RWPE2 (cell line): Measurements from ENCODE around the gene WDR33.

Experiments
- ATAC-seq: fragments of 200-7000 bp; cut with Tn5 transposase; 3 replicates; pipeline ENCODE4 v1.9.1; 2021; ENCODE audit warnings: low read depth
- DNase-seq: peaks from one replicate; pipeline ENCODE4 v3.0.0-alpha.2; 2020; ENCODE audit warnings: low spot score
- H3K27ac ChIP-seq: fragments of 450-650 bp; 2 replicates; pipeline ENCODE4 v1.5.1; 2017; ENCODE audit warnings: mild to moderate bottlenecking; ENCODE audit not compliant: poor library complexity, severe bottlenecking
- H3K27me3 ChIP-seq: fragments of 250-450 bp; sonication (Bioruptor Pico); 2 replicates; pipeline ENCODE4 v1.5.1; 2021; ENCODE audit warnings: mild to moderate bottlenecking, moderate library complexity; ENCODE audit not compliant: insufficient read depth, poor library complexity, severe bottlenecking
- H3K36me3 ChIP-seq: fragments of 250-450 bp; sonication (Bioruptor Pico); 2 replicates; pipeline ENCODE4 v1.5.1; 2020; ENCODE audit warnings: low read depth, mild to moderate bottlenecking, moderate library complexity
- H3K4me1 ChIP-seq: fragments of 250-450 bp; sonication (Bioruptor Pico); 2 replicates; pipeline ENCODE4 v1.5.1; 2021; ENCODE audit warnings: mild to moderate bottlenecking, moderate library complexity; ENCODE audit not compliant: insufficient read depth, poor library complexity, severe bottlenecking
- H3K4me3 ChIP-seq: fragments of 250-450 bp; sonication (Bioruptor Pico); 2 replicates; pipeline ENCODE4 v1.5.1; 2021; ENCODE audit warnings: mild to moderate bottlenecking, moderate library complexity; ENCODE audit not compliant: severe bottlenecking
- H3K9me3 ChIP-seq: fragments of 250-450 bp; sonication (Bioruptor Pico); 2 replicates; pipeline ENCODE4 v1.5.1; 2021; ENCODE audit warnings: mild to moderate bottlenecking, moderate library complexity; ENCODE audit not compliant: severe bottlenecking
- TF ChIP-seq, protein P1 (sequence below): fragments of 450-650 bp; IDR thresholded peaks from one replicate; pipeline ENCODE4 v1.5.1; 2017; ENCODE audit warnings: mild to moderate bottlenecking, moderate library complexity; ENCODE audit not compliant: poor library complexity, severe bottlenecking

Gene WDR33

DNA sequence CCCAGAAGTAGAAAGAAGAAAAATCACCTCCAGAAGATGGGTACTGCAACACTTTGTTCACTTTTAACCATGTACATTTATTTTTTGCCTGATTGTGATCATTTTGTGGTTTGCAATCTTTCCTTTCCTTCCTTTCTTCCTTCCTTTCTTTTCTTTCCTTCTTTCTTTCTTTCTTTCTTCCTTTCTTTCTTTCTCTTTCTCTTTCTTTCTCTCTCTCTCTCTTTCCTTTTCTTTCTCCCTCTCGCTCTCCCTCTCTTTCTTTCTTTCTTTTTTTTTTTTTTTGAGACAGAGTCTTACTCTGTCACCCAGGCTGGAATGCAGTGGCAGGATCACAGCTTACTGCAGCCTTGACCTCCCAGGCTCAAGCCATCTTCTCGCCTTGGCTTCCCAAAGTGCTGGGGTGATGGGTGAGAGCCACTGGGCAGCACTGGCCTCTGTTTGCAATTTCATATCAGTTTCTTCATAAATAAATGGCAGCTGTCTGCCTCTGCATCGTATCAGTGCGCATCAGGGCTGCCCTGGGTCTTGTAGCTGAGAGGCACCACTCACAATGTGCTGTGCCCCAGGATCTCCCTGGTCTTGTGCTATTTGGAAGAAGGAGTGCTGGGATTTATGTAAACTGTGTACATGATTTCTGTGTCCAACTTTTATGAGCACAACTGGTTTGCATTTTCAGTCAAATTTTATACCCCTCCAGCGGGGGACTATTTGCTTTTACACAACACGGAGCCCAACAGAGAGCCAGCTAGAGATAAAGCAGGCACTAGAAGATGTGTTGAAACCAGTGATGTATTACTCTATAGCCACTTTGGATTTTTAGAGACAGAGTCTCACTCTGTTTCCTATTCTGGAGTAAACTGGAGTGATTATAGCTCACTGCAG lies 128.8 kb downstream of the WDR33 start:
- Histone ChIP-seq H3K4me3 (no peak overlapping the region), H3K9me3 (no peaks in the 10 kb centered on the region), H3K27me3 (peaks cover under 1% of the 10 kb centered on the region), H3K4me1 (no peaks in the 10 kb centered on the region), H3K36me3 (no peaks in the 10 kb centered on the region), H3K27ac (no peak overlapping the region)
- TF ChIP-seq, protein P1, sequence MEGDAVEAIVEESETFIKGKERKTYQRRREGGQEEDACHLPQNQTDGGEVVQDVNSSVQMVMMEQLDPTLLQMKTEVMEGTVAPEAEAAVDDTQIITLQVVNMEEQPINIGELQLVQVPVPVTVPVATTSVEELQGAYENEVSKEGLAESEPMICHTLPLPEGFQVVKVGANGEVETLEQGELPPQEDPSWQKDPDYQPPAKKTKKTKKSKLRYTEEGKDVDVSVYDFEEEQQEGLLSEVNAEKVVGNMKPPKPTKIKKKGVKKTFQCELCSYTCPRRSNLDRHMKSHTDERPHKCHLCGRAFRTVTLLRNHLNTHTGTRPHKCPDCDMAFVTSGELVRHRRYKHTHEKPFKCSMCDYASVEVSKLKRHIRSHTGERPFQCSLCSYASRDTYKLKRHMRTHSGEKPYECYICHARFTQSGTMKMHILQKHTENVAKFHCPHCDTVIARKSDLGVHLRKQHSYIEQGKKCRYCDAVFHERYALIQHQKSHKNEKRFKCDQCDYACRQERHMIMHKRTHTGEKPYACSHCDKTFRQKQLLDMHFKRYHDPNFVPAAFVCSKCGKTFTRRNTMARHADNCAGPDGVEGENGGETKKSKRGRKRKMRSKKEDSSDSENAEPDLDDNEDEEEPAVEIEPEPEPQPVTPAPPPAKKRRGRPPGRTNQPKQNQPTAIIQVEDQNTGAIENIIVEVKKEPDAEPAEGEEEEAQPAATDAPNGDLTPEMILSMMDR = no peak
- DNase-seq = no peak
- no peak for ATAC-seq

DNA sequence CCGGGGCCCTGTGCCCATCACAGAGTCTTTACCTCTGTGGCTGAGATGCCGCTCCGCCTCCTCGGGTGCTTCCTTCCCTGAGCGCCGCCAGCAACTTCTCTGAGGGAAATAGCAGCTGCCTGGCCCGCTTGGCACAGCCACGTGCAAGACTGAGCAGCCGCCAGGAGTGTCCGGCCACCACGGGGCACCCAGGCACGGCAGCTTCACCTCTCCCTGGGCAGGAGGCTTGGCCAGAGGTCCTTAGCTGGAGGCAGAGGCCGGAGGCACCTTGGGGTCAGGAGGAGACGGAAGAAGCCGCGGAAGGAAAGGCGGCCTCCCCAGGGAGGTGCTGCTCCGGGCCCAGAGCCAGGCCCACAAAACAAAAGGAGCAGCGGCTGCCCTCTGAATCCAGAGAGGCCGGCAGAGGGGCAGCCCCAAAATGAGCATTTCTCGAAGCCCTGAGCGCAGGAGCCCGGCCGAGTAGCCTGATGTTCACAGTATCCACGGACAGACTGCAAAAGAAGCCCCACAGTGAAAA lies 129.6 kb downstream of the WDR33 start:
- no peak overlapping the region for H3K4me3 ChIP-seq
- TF ChIP-seq, protein P1 = no peak
- H3K27me3 ChIP-seq = peaks cover 9% of the 10 kb centered on the region
- no peaks in the 10 kb centered on the region for H3K36me3 ChIP-seq
- no peaks in the 10 kb centered on the region for H3K4me1 ChIP-seq
- ATAC-seq (no peak), DNase-seq (no peak)
- no peak overlapping the region for H3K27ac ChIP-seq
- H3K9me3 ChIP-seq = no peaks in the 10 kb centered on the region

DNA sequence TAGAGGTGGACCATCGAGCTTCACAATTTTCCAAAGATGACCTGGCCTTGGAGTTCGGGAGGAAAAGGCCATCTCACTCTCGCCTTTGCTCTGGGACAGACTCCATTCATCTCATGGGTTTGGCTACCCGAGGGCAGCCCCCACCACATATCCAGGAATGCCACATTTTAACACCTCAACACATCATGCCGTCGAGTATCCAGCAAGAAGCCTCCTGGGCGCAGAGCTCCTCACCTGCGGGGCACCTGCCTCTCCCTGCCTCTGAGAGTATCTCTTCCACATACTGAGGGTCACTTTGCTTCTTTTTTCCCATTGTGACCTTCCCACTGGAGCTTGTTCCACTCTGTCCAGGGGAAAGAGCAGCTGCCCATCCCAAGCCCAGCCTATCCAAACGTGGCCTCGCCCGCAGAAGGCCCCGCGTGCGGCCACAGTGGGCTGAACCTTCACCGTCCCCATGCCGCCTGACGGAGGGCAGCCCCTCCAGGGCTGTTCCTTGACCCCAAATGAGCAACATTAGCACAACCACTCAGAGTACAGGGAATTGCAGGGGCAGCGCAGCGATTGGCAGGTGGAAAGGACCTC lies 130.2 kb downstream of the WDR33 start:
- peaks cover 11% of the 10 kb centered on the region for H3K27me3 ChIP-seq

GRCh38 chr2:127679680-127680361 lies 131.2 kb downstream of the WDR33 start:
- no peak overlapping the region for H3K27ac ChIP-seq
- ATAC-seq (no peak), DNase-seq (no peak)
- no peaks in the 10 kb centered on the region for H3K4me1 ChIP-seq
- TF ChIP-seq, protein P1 = no peak
- H3K4me3 ChIP-seq = no peak overlapping the region
- peaks cover 15% of the 10 kb centered on the region for H3K27me3 ChIP-seq
- no peaks in the 10 kb centered on the region for H3K9me3 ChIP-seq
- no peaks in the 10 kb centered on the region for H3K36me3 ChIP-seq

More for the DNA sequence above, 130.2 kb downstream of the WDR33 start:
- Histone ChIP-seq H3K4me3 (no peak overlapping the region), H3K9me3 (no peaks in the 10 kb centered on the region), H3K27ac (no peak overlapping the region), H3K36me3 (no peaks in the 10 kb centered on the region), H3K4me1 (no peaks in the 10 kb centered on the region)
- ATAC-seq = no peak
- TF ChIP-seq, protein P1 = no peak
- no peak for DNase-seq
